Esophagus squamous epithelium (tissue), 4 donors: Measurements from ENCODE around the gene FBXW7.

ENCODE experiments used
- POLR2A ChIP-seq, 4 donors: fragments of 450-650 bp; IDR thresholded peaks; one replicate each; pipeline ENCODE4 v1.6.1; 2017; ENCODE audit warnings: antibody characterized with exemption in 4 of 4, mild to moderate bottlenecking in 4 of 4, moderate library complexity in 3 of 4
- TF ChIP-seq, protein P1 (sequence below), 6 experiments: fragments of 450-650 bp in 4 of 6; fragments of 200-600 bp in 2 of 6; sonication (generic) in 2 of 6; IDR thresholded peaks; one replicate each; pipeline ENCODE4 v1.5.1; 2016 to 2019; ENCODE audit warnings: antibody characterized with exemption in 6 of 6, mild to moderate bottlenecking in 4 of 6, moderate library complexity in 4 of 6

DNA sequence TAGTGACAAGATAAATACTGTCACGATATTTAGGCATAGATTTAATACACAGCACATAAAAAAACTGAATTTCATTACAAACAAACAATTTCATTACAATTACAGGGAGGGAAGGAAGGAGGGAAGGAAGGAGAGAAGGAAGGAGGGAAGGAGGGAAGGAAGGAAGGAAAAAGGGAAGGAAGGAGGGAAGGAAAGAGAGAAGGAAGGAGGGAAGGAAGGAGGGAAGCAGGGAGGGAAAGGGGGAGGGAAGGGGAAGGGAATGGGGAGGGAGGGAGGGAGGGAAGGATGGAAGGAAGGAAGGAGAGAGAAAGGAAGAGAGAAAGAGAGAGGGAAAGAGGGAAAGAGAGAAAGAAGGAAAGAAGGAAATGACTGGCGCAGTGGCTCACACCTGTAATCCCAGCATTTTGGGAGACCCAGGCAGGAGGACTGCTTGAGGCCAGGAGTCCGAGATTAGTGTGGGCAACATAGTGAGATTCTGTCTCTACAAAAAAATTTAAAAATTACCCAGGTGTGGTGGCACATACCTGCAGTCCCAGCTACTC, 64.6 kb downstream of the FBXW7 start:
- TF ChIP-seq, protein P1, sequence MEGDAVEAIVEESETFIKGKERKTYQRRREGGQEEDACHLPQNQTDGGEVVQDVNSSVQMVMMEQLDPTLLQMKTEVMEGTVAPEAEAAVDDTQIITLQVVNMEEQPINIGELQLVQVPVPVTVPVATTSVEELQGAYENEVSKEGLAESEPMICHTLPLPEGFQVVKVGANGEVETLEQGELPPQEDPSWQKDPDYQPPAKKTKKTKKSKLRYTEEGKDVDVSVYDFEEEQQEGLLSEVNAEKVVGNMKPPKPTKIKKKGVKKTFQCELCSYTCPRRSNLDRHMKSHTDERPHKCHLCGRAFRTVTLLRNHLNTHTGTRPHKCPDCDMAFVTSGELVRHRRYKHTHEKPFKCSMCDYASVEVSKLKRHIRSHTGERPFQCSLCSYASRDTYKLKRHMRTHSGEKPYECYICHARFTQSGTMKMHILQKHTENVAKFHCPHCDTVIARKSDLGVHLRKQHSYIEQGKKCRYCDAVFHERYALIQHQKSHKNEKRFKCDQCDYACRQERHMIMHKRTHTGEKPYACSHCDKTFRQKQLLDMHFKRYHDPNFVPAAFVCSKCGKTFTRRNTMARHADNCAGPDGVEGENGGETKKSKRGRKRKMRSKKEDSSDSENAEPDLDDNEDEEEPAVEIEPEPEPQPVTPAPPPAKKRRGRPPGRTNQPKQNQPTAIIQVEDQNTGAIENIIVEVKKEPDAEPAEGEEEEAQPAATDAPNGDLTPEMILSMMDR (IDR thresholded peaks at IDR 0.05): no peak
- no peak for TF ChIP-seq POLR2A (IDR thresholded peaks at IDR 0.05)
